HG03060 (cell line): ENCODE measurements around the gene COBL.

Experiments used
- ATAC-seq: cut with Tn5 transposase; IDR thresholded peaks from one replicate; pipeline ENCODE4 v1.9.1; 2021; ENCODE audit warnings: low read depth, moderate number of reproducible peaks; ENCODE audit not compliant: unreplicated experiment

Gene COBL

GRCh38 chr7:51279391-51280023 lies 37.1 kb downstream of the COBL start:
- no peak for ATAC-seq

- ATAC-seq = no peak
Measured at GRCh38 chr7:51278797-51279196, 37.8 kb downstream of the COBL start.

- no peak for ATAC-seq
Measured at GRCh38 chr7:51276967-51277366, 39.6 kb downstream of the COBL start.

GRCh38 chr7:51276091-51276605 lies 40.5 kb downstream of the COBL start:
- no peak for ATAC-seq

- ATAC-seq = no peak
Measured at GRCh38 chr7:51275532-51275931, 41.1 kb downstream of the COBL start.

- no peak for ATAC-seq
Measured at GRCh38 chr7:51274955-51275354, 41.7 kb downstream of the COBL start.

GRCh38 chr7:51274001-51274400 lies 42.6 kb downstream of the COBL start:
- ATAC-seq = no peak

- ATAC-seq = no peak
Measured at GRCh38 chr7:51273360-51273759, 43.2 kb downstream of the COBL start.

GRCh38 chr7:51270965-51271364 lies 45.6 kb downstream of the COBL start:
- ATAC-seq = no peak

- ATAC-seq = no peak
Measured at GRCh38 chr7:51269911-51270310, 46.7 kb downstream of the COBL start.

GRCh38 chr7:51269321-51269720 lies 47.3 kb downstream of the COBL start:
- no peak for ATAC-seq

- no peak for ATAC-seq
Measured at GRCh38 chr7:51268859-51269258, 47.8 kb downstream of the COBL start.

- ATAC-seq = no peak
Measured at GRCh38 chr7:51267169-51267568, 49.4 kb downstream of the COBL start.

GRCh38 chr7:51265066-51265907 lies 51.3 kb downstream of the COBL start:
- ATAC-seq = no peak

GRCh38 chr7:51263631-51264484 lies 52.8 kb downstream of the COBL start:
- ATAC-seq = no peak

GRCh38 chr7:51262796-51263531 lies 53.6 kb downstream of the COBL start:
- no peak for ATAC-seq

GRCh38 chr7:51261950-51262795 lies 54.4 kb downstream of the COBL start:
- no peak for ATAC-seq

- no peak for ATAC-seq
Measured at GRCh38 chr7:51261117-51261835, 55.3 kb downstream of the COBL start.

GRCh38 chr7:51260516-51260915 lies 56.1 kb downstream of the COBL start:
- no peak for ATAC-seq
